Suprapubic skin (tissue), 3 donors: ENCODE data around the gene ADGRB3.

Source experiments
- EP300 ChIP-seq: sonication (generic); formaldehyde crosslinking; IDR thresholded peaks from one replicate; pipeline ENCODE4 v1.6.1; 2017; ENCODE audit warnings: antibody characterized with exemption
- POLR2A ChIP-seq, 2 donors: fragments of 450-650 bp; IDR thresholded peaks; one replicate each; pipeline ENCODE4 v1.6.1; 2017; ENCODE audit warnings: antibody characterized with exemption in 2 of 2, mild to moderate bottlenecking in 2 of 2, moderate library complexity in 2 of 2
- TF ChIP-seq, protein P1 (sequence below), 2 donors: fragments of 200-600 bp in 1 of 2; fragments of 450-650 bp in 1 of 2; sonication (generic) in 1 of 2; IDR thresholded peaks; one replicate each; pipeline ENCODE4 v1.5.1; 2016 to 2019; ENCODE audit warnings: antibody characterized with exemption in 2 of 2, mild to moderate bottlenecking in 1 of 2, moderate library complexity in 1 of 2

- TF ChIP-seq, protein P1, sequence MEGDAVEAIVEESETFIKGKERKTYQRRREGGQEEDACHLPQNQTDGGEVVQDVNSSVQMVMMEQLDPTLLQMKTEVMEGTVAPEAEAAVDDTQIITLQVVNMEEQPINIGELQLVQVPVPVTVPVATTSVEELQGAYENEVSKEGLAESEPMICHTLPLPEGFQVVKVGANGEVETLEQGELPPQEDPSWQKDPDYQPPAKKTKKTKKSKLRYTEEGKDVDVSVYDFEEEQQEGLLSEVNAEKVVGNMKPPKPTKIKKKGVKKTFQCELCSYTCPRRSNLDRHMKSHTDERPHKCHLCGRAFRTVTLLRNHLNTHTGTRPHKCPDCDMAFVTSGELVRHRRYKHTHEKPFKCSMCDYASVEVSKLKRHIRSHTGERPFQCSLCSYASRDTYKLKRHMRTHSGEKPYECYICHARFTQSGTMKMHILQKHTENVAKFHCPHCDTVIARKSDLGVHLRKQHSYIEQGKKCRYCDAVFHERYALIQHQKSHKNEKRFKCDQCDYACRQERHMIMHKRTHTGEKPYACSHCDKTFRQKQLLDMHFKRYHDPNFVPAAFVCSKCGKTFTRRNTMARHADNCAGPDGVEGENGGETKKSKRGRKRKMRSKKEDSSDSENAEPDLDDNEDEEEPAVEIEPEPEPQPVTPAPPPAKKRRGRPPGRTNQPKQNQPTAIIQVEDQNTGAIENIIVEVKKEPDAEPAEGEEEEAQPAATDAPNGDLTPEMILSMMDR (IDR thresholded peaks at IDR 0.05), result no peak
- TF ChIP-seq EP300, result no peak
- no peak for TF ChIP-seq POLR2A (IDR thresholded peaks at IDR 0.05)
Measured at GRCh38 chr6:69128411-69128810, 493.3 kb downstream of the ADGRB3 start.
